ENCODE results near the gene TTC22. TPM values are rescaled to one million over a fixed set of nuclear protein-coding genes. Genes with fewer than 3 reads are reported as not detected.

The TTC22 gene
- polyA plus RNA-seq, 3 donors, result 5.0 to 5.8 (median 5.4) TPM

GRCh38 chr1:54835131-54835898 is 34.2 kb upstream of the TTC22 start:
- DNase-seq (ENCODE audit: low read depth in 3 of 3, low spot score in 2 of 3), result no peak

GRCh38 chr1:54834007-54834541 is 33.0 kb upstream of the TTC22 start:
- no peak for DNase-seq (ENCODE audit: low read depth in 3 of 3, low spot score in 2 of 3)

GRCh38 chr1:54833121-54833520 is 32.0 kb upstream of the TTC22 start:
- no peak for DNase-seq (ENCODE audit: low read depth in 3 of 3, low spot score in 2 of 3)

- DNase-seq (ENCODE audit: low read depth in 3 of 3, low spot score in 2 of 3), result no peak
Observed at GRCh38 chr1:54826226-54826816, 25.2 kb upstream of the TTC22 start.

GRCh38 chr1:54825696-54826095 is 24.6 kb upstream of the TTC22 start:
- no peak for DNase-seq (ENCODE audit: low read depth in 3 of 3, low spot score in 2 of 3)

GRCh38 chr1:54823670-54824069 is 22.5 kb upstream of the TTC22 start:
- no peak for DNase-seq (ENCODE audit: low read depth in 3 of 3, low spot score in 2 of 3)

GRCh38 chr1:54819733-54820132 is 18.6 kb upstream of the TTC22 start:
- DNase-seq (ENCODE audit: low read depth in 3 of 3, low spot score in 2 of 3), result no peak

GRCh38 chr1:54819195-54819536 is 18.0 kb upstream of the TTC22 start:
- DNase-seq (ENCODE audit: low read depth in 3 of 3, low spot score in 2 of 3), result no peak

- DNase-seq (ENCODE audit: low read depth in 3 of 3, low spot score in 2 of 3), result no peak
Observed at GRCh38 chr1:54818461-54819194, 17.5 kb upstream of the TTC22 start.

GRCh38 chr1:54816951-54817350 is 15.8 kb upstream of the TTC22 start:
- no peak for DNase-seq (ENCODE audit: low read depth in 3 of 3, low spot score in 2 of 3)

GRCh38 chr1:54816130-54816529 is 15.0 kb upstream of the TTC22 start:
- DNase-seq (ENCODE audit: low read depth in 3 of 3, low spot score in 2 of 3), result no peak

GRCh38 chr1:54815086-54815876 is 14.2 kb upstream of the TTC22 start:
- no peak for DNase-seq (ENCODE audit: low read depth in 3 of 3, low spot score in 2 of 3)

GRCh38 chr1:54814571-54814970 is 13.4 kb upstream of the TTC22 start:
- no peak for DNase-seq (ENCODE audit: low read depth in 3 of 3, low spot score in 2 of 3)

- no peak for DNase-seq (ENCODE audit: low read depth in 3 of 3, low spot score in 2 of 3)
Observed at GRCh38 chr1:54814126-54814498, 13.0 kb upstream of the TTC22 start.

GRCh38 chr1:54813485-54814125 is 12.5 kb upstream of the TTC22 start:
- DNase-seq (ENCODE audit: low read depth in 3 of 3, low spot score in 2 of 3), result no peak

- no peak for DNase-seq (ENCODE audit: low read depth in 3 of 3, low spot score in 2 of 3)
Observed at GRCh38 chr1:54812801-54813484, 11.8 kb upstream of the TTC22 start.

GRCh38 chr1:54811739-54812655 is 10.9 kb upstream of the TTC22 start:
- no peak for DNase-seq (ENCODE audit: low read depth in 3 of 3, low spot score in 2 of 3)

- no peak for DNase-seq (ENCODE audit: low read depth in 3 of 3, low spot score in 2 of 3)
Observed at GRCh38 chr1:54811066-54811465, 9.9 kb upstream of the TTC22 start.
